ENCODE results near the gene IQGAP2.

IQGAP2 gene

DNA sequence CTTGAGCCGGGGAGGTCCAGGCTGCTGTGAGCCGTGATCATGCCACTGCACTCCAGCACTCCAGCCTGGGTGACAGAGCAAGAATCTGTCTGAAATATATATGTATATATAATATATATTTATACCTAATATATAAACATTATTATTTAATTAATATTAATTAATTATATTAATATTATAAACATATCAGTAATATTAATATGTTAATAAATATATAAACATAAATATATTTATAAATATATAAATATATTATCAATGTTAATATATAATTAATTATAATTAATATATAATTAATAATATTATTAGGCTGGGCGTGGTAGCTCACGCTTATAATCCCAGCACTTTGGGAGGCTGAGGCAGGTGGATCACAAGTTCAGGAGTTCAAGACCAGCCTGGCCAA is 354.0 kb downstream of the IQGAP2 start:
- no peaks in the 10 kb centered on the region for H3K9me2 ChIP-seq (replicated peaks; ENCODE audit: insufficient read depth, low read length)
- no peak overlapping the region for H3K4me3 ChIP-seq (ENCODE audit: insufficient read depth, low read length, poor library complexity, severe bottlenecking)
- no peaks in the 10 kb centered on the region for H4K20me1 ChIP-seq (ENCODE audit: low read depth, low read length)
- TF ChIP-seq EZH2phosphoT487 (conservative IDR thresholded peaks at IDR 0.05; ENCODE audit: low read length) (no peak), CTCF (IDR thresholded peaks at IDR 0.05; ENCODE audit: insufficient read depth, low read length, poor library complexity, severe bottlenecking) (no peak)
- no peak overlapping the region for H3K9ac ChIP-seq (ENCODE audit: low read length)
- H3K9me3 ChIP-seq (ENCODE audit: insufficient read depth, low read length) = no peaks in the 10 kb centered on the region
- no peaks in the 10 kb centered on the region for H3K27me3 ChIP-seq (ENCODE audit: low read length)
- H2AFZ ChIP-seq (ENCODE audit: low read depth, low read length, severe bottlenecking) = no peak overlapping the region
- H3K4me2 ChIP-seq (ENCODE audit: low read depth, low read length, poor library complexity, severe bottlenecking) = no peak overlapping the region
- no peaks in the 10 kb centered on the region for H3K36me3 ChIP-seq (ENCODE audit: low read length)
- no peaks in the 10 kb centered on the region for H3F3A ChIP-seq (ENCODE audit: insufficient read depth)
- no peaks in the 10 kb centered on the region for H3K79me2 ChIP-seq (ENCODE audit: insufficient read depth, low read length)
- H3K27ac ChIP-seq (ENCODE audit: low read depth, low read length) = no peak overlapping the region

Data from SU-DHL-6 (cell line).